ENCODE data around the gene CD164L2.
A peak's percentile ranks its signal among the peaks of the same experiment; 100 is the strongest.
"Not testable (repeated sequence)": the region's sequence is repeated elsewhere in the genome, so short reads cannot be mapped to it uniquely, and the experiment has no call there.

The CD164L2 gene

DNA sequence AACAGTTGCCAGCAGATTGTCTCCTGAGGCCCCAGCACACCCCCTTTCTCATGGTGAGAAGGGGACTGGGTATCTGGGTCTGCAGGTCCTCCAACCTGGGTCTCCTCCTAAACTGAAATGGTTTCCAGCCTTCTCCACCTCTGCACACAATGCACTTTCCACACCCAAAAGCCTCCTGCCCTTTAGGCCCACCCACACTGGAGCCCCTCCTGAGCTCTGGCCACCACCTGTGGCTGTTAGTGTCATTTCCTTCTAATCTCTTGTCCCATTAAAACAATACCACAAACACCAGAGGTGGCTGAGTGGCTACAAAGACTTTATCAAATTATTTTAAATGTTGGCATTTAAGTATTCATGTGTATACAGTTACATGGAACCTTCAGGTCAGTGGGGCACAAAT lies 20.8 kb upstream of the CD164L2 start:
- DNase-seq, result no peak

DNA sequence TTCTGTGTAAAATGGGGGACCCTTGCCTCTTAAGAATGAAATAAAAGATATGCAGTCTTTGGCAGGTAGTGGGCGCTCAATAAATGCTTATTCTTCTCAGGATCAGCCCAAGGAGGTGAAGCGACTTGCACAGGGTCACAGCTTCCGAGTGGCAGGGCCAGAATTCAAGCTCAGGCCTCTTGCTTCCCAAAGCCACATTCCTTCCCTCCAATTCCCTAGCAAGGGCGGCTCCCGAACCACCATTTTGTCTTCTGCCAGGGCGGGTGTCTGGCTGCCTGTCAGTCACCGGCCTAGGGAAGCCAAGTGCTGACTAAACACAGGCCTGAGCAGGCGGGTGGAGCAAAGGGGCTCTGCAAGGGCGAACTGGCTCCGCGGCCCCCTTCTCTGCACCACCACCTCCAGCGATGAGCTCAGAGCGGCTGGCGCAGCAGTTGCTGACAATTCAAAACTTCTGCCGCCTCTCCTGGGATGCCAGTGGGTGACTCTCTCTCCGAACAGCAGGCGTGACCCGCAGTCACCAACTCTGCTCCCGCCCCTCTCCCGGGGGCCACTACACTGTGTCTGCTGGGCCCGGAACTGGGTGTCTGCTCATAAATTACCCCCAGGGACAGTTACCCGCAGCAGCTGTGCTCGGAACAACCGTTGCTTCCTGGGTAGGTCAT lies 20.1 kb upstream of the CD164L2 start:
- DNase-seq, result peak; percentile 26

DNA sequence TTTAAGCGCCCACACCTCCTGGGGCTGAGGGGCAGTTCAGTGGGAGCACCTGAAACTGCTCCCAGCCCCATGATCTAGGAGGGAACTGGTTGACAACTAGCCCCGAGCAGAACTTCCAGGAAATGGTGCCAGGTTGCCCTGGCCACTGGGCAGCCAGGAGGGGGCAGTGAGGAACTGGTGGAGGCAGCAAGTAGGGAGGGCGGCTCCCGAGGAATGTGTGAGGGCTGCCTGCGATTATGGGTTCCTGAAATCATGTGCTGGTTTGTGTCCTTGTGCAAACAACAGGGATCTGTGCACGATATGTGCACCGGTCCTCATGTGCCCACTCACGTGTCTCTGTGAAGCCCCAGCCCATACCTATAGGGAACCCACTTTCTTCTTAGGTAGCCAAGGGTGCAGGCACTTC lies 19.2 kb upstream of the CD164L2 start:
- DNase-seq, result no peak

DNA sequence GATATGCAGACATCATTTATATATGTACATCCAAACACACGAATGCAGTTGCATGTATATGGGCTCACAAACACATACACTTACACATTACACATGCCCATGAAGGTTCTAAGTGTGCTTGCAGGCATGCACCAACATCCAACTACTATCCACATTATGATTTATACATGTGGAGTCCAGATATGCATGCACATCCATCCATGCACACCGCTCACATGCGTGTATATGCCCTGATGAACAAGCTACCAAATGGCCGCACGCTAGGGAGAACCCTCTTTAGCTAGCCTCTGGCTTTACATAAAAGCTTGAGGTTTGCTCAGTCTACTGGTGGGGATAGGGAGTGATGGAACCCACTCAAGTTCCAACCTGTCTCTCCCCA lies 17.8 kb upstream of the CD164L2 start:
- DNase-seq, result no peak

DNA sequence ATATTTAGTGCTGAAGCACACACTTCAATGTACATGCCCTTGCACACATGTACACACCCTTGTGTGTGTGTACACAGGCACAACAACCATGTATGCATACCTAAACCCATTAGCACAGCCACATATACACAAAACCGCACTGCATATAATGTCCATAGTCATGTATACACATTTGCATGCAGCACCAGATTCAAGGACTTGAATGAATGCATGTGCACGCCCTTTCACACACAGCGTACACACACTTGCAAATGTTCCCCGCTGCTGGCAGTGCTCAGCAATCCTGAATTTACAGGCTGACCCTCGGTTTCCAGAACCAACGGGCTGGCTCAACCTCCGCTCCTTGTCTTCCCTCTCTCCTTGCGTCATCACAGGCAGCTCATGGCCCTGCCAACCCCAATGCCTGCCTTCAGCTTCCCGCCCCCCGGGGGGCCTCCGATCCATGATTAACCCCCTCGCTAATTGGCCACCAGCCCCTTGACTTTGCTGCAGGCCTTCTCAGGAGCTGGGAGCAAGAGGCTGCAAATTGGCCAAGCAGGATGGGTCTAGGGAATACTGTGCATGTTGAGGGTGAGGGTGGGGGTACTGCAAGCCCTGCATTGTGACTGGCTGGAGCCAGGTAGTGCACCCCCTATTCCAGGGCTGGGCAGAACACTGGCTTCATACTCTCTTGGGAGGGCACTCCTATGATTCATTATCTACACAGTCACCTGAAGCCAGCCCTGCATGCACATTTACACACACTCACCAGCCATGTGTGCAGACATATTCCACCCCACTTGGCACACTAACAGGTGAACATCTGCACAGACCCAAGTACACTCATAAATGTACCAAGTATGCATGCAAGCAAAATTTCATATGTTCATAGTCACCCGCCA lies 17.2 kb upstream of the CD164L2 start:
- no peak for DNase-seq

DNA sequence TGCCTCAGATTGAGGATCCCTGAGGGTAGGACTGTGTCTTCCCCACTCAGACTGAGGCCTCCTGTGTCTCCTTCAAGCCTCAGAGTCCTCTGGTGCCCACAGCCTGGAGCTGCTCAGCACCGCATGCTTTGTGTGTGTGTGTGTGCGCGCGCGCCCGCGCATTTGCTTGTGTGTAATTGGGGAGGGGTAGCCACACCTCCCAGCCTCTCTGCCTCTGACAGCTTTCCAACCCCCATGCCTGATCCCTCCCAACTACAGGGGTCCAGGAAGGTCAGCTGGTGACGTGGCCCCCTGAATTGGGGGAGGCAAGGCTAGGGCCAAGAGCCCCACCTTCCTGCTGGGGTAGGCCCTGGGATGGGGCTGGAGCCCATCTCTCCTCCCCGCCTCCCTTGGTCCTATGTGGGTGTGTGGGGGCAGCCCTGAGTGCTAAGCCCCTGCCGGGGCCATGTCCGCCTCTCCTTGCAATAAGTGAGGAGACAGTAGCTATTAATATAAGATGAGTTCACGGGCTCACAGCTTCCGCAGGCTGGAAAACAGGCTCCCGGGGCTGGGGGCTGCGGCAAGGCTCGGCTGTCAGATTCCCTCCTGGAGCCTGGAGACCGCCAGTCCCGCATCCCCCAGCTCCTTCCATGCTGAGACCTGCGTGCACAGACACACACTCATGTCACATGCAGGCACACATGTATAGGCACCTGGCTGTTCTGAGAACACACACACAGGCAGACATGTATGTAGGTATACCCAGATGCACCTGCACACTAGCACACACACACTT lies 16.3 kb upstream of the CD164L2 start:
- no peak for DNase-seq

DNA sequence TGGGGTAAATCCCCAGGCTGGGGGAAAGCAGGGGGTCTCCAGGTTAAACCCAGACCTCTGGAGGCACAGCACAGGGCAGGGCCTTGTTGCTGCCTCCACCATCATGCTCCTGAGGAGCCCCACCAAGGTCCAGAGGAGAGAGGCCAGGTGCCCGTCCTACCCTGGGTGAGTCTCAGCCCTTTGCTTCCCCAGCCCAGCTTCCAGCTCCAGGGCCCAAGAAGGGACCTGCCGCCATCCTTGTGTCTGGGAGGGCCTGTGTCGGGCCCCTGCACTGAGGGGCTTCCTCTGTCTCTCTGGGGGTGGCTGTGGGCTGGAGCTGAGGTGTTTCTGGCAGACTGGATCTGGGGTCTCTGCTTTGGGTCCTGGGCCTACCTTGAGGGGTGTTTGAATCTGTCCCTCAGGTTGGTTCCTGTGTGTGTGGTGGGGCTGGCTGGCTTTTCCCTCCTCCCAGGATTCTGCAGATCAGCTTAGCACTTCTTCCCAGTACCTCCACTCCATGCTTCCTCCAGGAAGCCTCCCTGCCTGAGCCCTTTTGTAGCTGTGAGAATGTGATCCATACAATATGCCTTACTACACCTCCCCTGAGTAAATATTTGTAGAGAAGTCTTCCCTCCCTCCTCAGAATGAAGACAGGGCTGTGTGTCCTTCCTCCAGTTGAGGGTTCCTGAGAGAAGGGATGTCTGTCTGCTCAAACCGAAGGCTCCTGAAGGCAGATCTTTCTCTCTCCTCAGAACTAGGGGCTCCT lies 15.4 kb upstream of the CD164L2 start:
- no peak for DNase-seq

DNA sequence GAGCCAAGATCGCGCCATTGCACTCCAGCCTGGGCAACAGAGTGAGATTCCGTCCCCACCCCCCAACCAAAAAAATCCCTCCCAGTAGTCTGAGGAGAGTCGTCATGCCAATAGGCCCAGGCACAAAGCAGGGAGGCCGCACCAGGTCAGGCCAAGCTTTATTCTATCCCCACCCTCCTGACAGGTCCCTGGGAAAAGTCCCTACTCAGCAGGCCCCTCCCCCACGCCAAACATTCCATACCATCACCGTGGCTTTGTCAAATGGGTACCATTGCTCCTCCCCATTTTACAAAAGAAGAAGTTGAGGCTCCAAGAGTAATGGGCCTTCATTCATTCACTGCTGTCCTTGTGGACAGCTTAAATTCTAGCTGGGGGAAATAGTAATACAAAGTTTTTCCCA lies 14.6 kb upstream of the CD164L2 start:
- DNase-seq, result no peak

DNA sequence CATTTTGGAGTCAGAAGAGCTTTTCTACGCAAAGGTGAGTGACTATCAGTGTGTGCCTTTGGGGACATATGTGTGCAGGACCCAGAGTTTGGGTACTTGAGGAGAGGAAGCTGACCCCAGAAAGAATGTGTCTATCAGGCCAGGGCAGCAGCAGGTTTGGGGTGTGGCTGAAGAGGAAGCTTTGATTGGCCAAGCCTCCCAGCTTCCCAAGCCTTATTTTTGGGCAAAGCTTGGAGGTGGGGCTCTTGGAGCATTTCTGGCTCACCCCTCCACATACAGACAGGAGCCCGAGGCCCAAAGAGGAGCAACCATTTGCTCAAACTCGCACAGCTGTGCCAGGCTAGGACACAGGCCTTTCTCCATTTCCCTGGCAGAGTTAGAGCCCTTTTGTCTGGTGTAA lies 14.0 kb upstream of the CD164L2 start:
- DNase-seq, result no peak

DNA sequence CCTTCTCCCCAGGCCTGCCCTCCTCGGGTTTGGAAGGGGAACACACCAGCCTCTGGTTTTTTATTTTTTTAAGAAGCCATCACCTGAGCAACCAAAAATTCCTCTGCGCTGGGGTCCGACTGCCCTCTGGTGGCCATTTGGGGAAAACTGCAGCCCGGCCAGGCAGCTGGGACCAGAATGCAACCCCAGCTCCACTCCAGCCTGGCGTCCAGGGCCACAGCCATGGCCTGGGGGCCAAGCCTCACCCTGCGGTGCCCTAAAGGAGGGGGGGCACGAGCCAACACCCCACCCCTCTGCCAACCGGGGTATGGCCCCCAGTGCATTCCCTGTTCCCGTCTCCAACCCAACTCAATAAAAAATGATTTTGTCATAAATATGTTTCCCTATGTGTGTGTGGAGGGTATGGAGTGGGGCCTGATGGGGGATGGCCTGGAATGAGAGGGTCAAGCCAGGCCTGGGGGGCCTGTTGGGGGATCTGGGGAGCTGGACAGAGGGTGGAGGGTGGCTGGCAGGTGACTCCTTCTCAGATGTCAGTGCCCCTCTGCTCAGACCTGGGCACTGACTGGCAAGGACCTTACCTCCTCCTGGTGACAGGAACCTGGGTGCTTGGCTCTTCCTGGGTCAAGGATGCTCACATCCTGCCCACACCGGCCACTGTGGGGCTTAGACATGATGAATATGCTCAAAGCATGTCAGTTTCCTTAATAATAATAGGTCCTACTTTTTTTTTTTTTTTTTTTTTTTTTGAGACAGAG lies 12.5 kb upstream of the CD164L2 start:
- DNase-seq, result peak; percentile 82

DNA sequence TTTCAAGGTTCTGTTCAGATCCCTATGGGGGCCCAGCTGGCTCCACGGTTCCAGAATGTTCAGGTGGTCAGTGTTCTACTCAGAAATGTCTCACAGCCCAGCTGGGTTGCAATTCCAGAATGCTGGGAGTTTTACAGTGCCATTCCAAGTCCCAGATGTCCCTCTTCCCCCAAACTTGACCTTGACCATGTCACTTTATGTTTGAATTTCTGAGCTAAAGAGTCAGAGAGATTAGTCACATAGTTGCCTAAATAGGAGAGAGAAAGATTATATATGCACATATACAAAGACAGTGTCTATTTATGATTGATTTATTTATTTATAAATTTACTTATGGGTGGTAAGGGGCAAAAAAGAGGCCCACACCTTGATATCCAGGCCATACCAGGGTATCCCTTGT lies 11.8 kb upstream of the CD164L2 start:
- no peak for DNase-seq

DNA sequence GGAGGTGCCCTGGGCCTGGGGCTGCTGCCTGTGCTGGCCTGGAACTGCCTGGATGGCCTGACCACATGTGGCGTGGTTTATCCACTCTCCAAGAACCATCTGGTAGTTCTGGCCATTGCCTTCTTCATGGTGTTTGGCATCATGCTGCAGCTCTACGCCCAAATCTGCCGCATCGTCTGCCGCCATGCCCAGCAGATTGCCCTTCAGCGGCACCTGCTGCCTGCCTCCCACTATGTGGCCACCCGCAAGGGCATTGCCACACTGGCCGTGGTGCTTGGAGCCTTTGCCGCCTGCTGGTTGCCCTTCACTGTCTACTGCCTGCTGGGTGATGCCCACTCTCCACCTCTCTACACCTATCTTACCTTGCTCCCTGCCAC lies 11.1 kb upstream of the CD164L2 start:
- no peak for DNase-seq

DNA sequence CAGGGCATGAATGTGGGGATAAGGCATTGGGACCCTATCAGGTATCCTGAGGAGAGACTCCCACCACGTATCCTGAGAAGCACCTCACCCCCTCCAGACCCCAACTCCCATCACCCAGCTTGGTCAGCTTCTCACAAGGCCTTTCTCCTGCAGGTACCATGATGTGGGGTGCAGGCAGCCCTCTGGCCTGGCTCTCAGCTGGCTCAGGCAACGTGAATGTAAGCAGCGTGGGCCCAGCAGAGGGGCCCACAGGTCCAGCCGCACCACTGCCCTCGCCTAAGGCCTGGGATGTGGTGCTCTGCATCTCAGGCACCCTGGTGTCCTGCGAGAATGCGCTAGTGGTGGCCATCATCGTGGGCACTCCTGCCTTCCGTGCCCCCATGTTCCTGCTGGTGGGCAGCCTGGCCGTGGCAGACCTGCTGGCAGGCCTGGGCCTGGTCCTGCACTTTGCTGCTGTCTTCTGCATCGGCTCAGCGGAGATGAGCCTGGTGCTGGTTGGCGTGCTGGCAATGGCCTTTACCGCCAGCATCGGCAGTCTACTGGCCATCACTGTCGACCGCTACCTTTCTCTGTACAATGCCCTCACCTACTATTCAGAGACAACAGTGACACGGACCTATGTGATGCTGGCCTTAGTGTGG lies 10.6 kb upstream of the CD164L2 start:
- DNase-seq, result no peak

DNA sequence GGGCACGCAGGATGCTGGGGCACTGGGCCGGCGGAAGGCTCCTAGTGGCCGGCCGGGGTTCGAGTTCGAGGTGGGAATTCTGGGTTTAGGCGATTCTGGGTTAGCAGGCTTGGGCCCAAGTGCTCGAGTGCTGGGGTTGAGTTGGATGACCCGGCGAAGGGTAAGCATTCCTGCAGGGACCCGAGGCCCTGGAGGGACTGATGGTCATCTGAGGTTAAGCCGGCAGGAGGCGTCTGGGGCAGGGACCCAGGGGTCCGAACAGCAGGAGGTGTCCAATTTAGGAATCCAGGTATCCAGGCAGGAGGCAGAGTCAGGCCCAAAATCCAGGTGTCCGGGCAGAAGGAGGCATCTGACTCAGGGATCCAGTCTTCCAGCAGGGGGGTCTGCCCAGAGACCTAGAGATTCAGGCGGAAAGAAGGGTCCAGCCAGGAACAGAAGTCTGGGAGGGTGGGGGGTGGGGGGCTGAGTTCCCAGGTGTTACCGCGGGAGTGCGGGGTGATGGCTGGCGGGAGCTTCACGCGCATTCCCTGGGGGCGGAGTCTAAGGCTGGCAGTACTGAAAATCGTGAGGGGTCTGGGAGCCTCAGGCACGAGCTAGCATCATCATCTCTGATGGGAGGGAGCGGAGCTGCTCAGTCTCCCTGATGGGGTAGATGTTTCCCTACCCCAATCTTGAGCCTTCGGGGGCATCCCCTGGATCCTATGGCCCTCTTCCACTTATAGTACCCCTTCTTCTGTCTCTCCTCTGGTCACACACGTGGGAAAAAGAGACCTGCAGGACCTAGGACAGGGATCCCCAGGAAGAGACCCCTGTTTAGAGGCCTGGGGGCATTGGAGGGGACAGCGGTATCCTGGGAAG lies 9.9 kb upstream of the CD164L2 start:
- peak; percentile 23 for DNase-seq

DNA sequence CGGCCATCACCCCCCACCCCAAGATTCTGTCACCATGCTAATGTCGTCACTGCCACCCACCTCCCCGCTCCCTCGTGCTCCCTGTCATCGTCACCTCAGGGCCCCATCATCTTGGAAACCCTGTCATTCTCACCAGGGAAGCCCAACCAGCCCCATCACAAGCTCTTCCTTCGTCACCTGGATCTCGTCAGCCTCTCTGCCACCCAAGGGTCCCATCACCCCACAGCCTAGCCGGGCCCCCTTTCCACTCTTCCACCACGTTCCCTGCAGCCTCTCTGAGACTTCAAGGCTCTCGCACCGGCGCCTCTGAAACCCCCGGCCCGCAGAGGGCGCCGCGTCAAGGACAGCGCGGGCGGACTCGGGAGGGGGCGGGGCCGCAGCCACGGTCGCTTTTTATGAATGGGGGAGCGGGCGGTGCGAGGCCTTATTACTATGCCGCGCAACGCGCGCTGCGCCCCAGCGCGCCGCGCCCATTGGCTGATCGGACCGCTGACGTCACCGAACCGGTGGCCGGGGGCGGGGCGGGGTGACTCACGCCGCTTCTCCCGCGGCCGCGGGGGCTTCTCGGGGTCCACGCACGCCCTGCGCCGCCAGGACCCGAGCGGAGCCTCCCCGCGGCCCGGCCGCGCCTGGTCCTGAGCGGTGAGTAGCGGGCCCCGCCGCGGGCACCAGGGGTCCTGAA lies 9.1 kb upstream of the CD164L2 start, which contains the start of gene GPR3:
Gene GPR3 (plus strand): TSS at position 527 of the 682 bp plus-strand sequence. CDS start 1,177 bp downstream, outside the sequence.
- peak; percentile 97 for DNase-seq

DNA sequence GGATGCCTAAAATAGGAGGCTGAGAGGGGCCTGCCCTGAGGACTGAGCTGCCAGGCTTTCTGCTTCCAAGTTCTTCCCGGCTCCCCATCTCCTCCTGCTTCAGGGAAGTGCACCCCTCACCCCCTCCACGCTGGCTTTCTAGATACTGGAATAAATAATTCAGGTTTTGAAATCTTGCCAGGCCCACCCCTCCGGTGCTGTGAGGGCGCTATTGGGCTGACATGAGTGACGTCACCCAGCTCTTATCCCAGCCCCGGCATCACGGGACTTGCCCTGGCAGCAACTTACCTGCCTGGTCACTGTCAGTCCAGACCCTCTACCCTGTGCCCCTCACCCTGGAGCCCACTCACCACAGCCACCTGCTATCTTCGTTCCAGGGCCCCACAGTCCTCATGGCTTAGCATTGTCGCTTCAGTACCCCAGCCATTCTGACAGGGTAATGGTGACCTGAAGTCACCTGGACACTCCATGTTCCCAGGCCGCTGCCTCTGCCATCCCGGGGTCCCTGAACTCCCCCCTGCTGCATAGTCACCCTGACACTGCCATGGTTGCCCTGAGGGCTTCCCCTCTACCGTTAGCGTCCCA lies 8.5 kb upstream of the CD164L2 start:
- peak; percentile 62 for DNase-seq

DNA sequence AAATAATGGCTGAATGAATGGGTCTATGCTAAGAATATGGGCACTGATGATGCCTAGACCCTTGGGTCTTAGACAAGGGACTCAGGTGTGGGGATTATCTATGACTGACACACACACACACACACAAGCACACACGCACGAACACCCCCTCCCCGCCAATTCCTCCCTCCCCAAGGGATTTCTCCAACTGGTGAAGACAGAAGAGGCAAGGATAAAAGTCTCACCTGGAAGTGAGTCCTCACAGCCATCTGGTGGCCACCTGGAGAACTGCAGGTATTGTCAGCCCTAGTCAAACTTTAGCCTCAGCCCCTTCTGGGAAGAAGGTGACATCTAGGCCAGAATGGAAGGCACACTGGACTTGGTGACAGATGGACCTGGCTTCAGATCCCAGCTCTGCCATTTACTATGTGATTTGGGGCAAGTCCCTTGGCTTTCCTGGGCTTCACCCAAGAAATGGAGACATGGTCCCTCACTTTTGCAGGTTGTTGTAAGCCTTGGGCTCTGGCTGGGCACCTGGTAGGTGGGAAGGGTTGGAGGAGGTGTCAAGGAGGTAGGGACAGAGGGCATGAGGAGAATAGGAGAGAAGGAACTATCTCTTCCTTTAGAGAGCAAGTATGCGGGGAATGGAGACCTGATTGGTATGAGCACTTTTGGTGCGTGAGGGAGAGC lies 5.3 kb upstream of the CD164L2 start:
- DNase-seq, result peak; percentile 82

DNA sequence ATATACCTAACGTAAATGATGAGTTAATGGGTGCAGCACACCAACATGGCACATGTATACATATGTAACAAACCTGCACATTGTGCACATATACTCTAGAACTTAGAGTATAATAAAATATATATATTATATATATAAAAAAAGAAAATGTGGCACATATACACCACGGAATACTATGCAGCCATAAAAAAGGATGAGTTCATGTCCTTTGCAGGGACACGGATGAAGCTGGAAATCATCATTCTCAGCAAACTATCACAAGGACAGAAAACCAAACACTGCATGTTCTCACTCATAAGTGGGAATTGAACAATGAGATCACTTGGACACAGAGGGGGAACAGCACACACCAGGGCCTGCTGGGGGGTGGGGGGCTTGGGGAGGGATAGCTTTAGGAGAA lies 1.7 kb upstream of the CD164L2 start:
- DNase-seq, result not testable (repeated sequence)

DNA sequence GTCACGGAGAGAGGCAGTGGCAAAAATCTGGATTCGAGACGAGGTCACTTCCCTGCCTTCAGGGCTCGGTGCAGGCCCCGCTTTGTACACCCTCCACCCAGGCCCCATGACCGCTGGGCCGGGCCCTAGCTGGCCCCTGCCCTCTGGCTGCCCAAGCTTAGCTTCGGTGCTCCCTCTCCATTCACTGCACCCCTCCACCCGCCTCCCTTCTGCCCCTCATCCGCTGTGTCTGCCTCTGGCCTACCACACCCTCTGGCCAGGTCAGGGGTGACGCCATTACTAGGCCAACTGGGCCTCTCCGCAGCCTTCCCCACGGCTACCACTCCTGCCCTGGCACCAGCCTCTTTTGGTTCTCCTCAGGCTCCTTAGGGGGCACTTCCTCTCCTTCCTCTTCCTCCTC lies 528 bp upstream of the CD164L2 start:
- DNase-seq, result no peak
